SU-DHL-6 (cell line): ENCODE results near the gene USP11.

Experiments
- H2AFZ ChIP-seq: fragments of 200-600 bp; sonication (generic); 2 replicates; pipeline ENCODE4 v1.6.1; 2014; ENCODE audit warnings: low read depth, mild to moderate bottlenecking, moderate library complexity, mixed read lengths, antibody characterized with exemption, low read length; ENCODE audit not compliant: severe bottlenecking
- H3F3A ChIP-seq: fragments of 200-600 bp; shearing (Covaris generic); 2 replicates; pipeline ENCODE4 v1.6.0; 2016; ENCODE audit warnings: antibody characterized with exemption, mild to moderate bottlenecking; ENCODE audit not compliant: insufficient read depth
- H3K27ac ChIP-seq: fragments of 200-600 bp; sonication (generic); 2 replicates; pipeline ENCODE4 v1.5.1; 2016; ENCODE audit warnings: low read depth, mild to moderate bottlenecking, low read length, moderate library complexity, mixed read lengths
- H3K27me3 ChIP-seq: fragments of 200-600 bp; sonication (generic), shearing (Covaris generic); 2 replicates; pipeline ENCODE4 v1.6.0; 2014; ENCODE audit warnings: mild to moderate bottlenecking, low read length
- H3K36me3 ChIP-seq: fragments of 200-600 bp; sonication (generic); 2 replicates; pipeline ENCODE4 v1.6.1; 2014; ENCODE audit warnings: mild to moderate bottlenecking, low read length, mixed read lengths
- H3K4me2 ChIP-seq: fragments of 300-600, 200-600 bp; shearing (Covaris generic), sonication (generic); 2 replicates; pipeline ENCODE4 v1.6.0; 2014; ENCODE audit warnings: low read length, low read depth, mild to moderate bottlenecking; ENCODE audit not compliant: poor library complexity, severe bottlenecking
- H3K4me3 ChIP-seq: fragments of 200-600 bp; sonication (generic); 2 replicates; pipeline ENCODE4 v1.5.1; 2014; ENCODE audit warnings: antibody characterized with exemption, low read length, mild to moderate bottlenecking, mixed read lengths; ENCODE audit not compliant: insufficient read depth, poor library complexity, severe bottlenecking
- H3K79me2 ChIP-seq: fragments of 200-600 bp; sonication (generic); 2 replicates; pipeline ENCODE4 v1.6.1; 2014; ENCODE audit warnings: mild to moderate bottlenecking, low read length, moderate library complexity; ENCODE audit not compliant: insufficient read depth
- H3K9ac ChIP-seq: fragments of 200-600 bp; sonication (generic); 2 replicates; pipeline ENCODE4 v1.7.0; 2014; ENCODE audit warnings: mild to moderate bottlenecking, low read length
- H3K9me2 ChIP-seq: fragments of 200-600 bp; sonication (generic); replicated peaks from 2 replicates; pipeline ENCODE4 v1.6.1; 2014; ENCODE audit warnings: low read length; ENCODE audit not compliant: insufficient read depth
- H3K9me3 ChIP-seq: fragments of 200-600 bp; sonication (generic); 2 replicates; pipeline ENCODE4 v1.6.1; 2014; ENCODE audit warnings: low read length, mixed read lengths; ENCODE audit not compliant: insufficient read depth
- H4K20me1 ChIP-seq: fragments of 200-600 bp; sonication (generic); 2 replicates; pipeline ENCODE4 v1.6.1; 2014; ENCODE audit warnings: low read depth, mild to moderate bottlenecking, antibody characterized with exemption, low read length, moderate library complexity, mixed read lengths
- EZH2phosphoT487 ChIP-seq: fragments of 200-600 bp; sonication (generic), shearing (Covaris generic); conservative IDR thresholded peaks from 2 replicates; pipeline ENCODE4 v1.6.1; 2018; ENCODE audit warnings: mild to moderate bottlenecking, antibody characterized with exemption, low read length, moderate library complexity, mixed read lengths
- TF ChIP-seq, protein P1 (sequence below): fragments of 200-600 bp; sonication (generic); IDR thresholded peaks from one replicate; pipeline ENCODE4 v1.5.1; 2017; ENCODE audit warnings: antibody characterized with exemption, mild to moderate bottlenecking, low read length, moderate library complexity; ENCODE audit not compliant: insufficient read depth, poor library complexity, severe bottlenecking

USP11 gene

GRCh38 chrX:47198687-47199080, 34.1 kb upstream of the USP11 start:
- H3K4me3 ChIP-seq, result no peak overlapping the region
- no peak overlapping the region for H3K27ac ChIP-seq
- peaks cover 49% of the 10 kb centered on the region for H3K79me2 ChIP-seq
- H4K20me1 ChIP-seq, result no peaks in the 10 kb centered on the region
- H3K36me3 ChIP-seq, result no peaks in the 10 kb centered on the region
- no peaks in the 10 kb centered on the region for H3K27me3 ChIP-seq
- no peak overlapping the region for H3K4me2 ChIP-seq
- H3K9me3 ChIP-seq, result no peaks in the 10 kb centered on the region
- no peak overlapping the region for H3K9ac ChIP-seq
- H3F3A ChIP-seq, result no peaks in the 10 kb centered on the region
- H3K9me2 ChIP-seq, result no peaks in the 10 kb centered on the region
- TF ChIP-seq, protein P1, sequence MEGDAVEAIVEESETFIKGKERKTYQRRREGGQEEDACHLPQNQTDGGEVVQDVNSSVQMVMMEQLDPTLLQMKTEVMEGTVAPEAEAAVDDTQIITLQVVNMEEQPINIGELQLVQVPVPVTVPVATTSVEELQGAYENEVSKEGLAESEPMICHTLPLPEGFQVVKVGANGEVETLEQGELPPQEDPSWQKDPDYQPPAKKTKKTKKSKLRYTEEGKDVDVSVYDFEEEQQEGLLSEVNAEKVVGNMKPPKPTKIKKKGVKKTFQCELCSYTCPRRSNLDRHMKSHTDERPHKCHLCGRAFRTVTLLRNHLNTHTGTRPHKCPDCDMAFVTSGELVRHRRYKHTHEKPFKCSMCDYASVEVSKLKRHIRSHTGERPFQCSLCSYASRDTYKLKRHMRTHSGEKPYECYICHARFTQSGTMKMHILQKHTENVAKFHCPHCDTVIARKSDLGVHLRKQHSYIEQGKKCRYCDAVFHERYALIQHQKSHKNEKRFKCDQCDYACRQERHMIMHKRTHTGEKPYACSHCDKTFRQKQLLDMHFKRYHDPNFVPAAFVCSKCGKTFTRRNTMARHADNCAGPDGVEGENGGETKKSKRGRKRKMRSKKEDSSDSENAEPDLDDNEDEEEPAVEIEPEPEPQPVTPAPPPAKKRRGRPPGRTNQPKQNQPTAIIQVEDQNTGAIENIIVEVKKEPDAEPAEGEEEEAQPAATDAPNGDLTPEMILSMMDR, result no peak
- TF ChIP-seq EZH2phosphoT487, result no peak
- H2AFZ ChIP-seq, result no peak overlapping the region

- Histone ChIP-seq H3F3A (no peaks in the 10 kb centered on the region), H3K9me3 (no peaks in the 10 kb centered on the region), H3K4me3 (no peak overlapping the region), H3K9ac (no peak overlapping the region), H3K4me2 (no peak overlapping the region), H3K9me2 (no peaks in the 10 kb centered on the region), H3K36me3 (no peaks in the 10 kb centered on the region), H3K27ac (no peak overlapping the region), H3K79me2 (peaks cover 43% of the 10 kb centered on the region), H4K20me1 (no peaks in the 10 kb centered on the region), H2AFZ (no peak overlapping the region), H3K27me3 (no peaks in the 10 kb centered on the region)
- TF ChIP-seq EZH2phosphoT487, result no peak
- TF ChIP-seq, protein P1, result no peak
These were observed 33.5 kb upstream of the USP11 start for GRCh38 chrX:47199286-47199685.

DNA sequence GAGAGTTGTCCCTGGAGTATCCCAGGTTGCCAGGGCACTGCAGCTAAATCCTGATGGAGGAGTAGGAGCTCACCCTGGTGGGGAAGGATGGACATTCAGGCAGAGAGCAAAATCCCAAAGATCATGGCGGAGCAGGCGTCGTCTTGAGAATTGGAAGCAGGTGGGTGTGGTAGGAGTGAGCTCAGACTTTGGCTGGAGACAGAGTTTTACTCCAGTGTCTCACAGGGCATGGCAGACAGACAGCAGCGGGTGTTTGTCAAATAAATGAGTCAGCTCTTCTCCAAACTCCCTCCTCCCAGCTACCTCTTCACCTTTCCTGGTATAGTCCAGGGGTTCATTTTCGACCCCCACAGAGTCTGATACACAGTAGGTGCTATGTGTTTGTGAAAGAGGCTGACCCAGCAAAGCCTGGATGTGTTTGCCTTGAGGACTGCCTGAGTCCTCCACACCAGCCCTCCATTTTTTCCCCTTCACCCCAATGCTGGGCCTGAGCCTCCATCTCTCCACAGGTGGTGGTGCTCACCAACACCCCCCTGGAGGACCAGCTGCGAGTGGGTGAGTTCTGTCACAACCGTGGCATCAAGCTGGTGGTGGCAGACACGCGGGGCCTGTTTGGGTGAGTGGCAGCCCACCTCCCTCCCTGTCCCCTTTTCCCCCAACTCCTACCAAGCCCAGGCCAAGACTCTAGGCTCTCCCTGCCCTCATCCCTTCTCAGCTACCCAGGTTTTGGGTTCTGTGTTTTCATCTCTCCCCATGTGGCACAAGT, 32.2 kb upstream of the USP11 start:
- H3F3A ChIP-seq, result no peaks in the 10 kb centered on the region
- peaks cover 4% of the 10 kb centered on the region; the same call in 1 of the 2 replicates for H3K36me3 ChIP-seq
- no peak overlapping the region for H3K9ac ChIP-seq
- no peaks in the 10 kb centered on the region for H3K9me2 ChIP-seq
- no peaks in the 10 kb centered on the region for H3K9me3 ChIP-seq
- no peak overlapping the region for H3K4me3 ChIP-seq
- no peaks in the 10 kb centered on the region for H4K20me1 ChIP-seq
- H2AFZ ChIP-seq, result no peak overlapping the region
- H3K79me2 ChIP-seq, result peaks cover 30% of the 10 kb centered on the region
- no peak overlapping the region for H3K27ac ChIP-seq
- no peaks in the 10 kb centered on the region for H3K27me3 ChIP-seq
- TF ChIP-seq, protein P1, result no peak
- TF ChIP-seq EZH2phosphoT487, result no peak
- H3K4me2 ChIP-seq, result no peak overlapping the region
